Activated T-helper 1 cell treated with Interleukin-2 at 50 U/mL for 16 hours (primary cell): ENCODE data around the gene CLDN24.

Source experiments
- DNase-seq: peaks from one replicate; pipeline ENCODE4 v3.0.0-alpha.2; 2020; ENCODE audit warnings: low read depth

Gene CLDN24

GRCh38 chr4:183284258-183284785 is 37.9 kb downstream of the CLDN24 start:
- DNase-seq, result no peak

GRCh38 chr4:183276106-183276505 is 46.1 kb downstream of the CLDN24 start:
- no peak for DNase-seq

GRCh38 chr4:183272384-183272783 is 49.8 kb downstream of the CLDN24 start:
- no peak for DNase-seq
